Thyroid gland (tissue), 4 donors: ENCODE data around the gene PIGQ. TPM values are rescaled to one million over a fixed set of nuclear protein-coding genes. Genes with fewer than 3 reads are reported as not detected.

ENCODE experiments used
- DNase-seq, 2 donors: peaks; one replicate each; pipeline ENCODE4 v3.0.0-alpha.2; 2019
- H3K27ac ChIP-seq, 3 donors: fragments of 200-600 bp; sonication (generic); 1 replicate in 2 of 3; 2 replicates in 1 of 3; pipeline ENCODE4 v1.5.1; 2016 to 2019; ENCODE audit warnings: mild to moderate bottlenecking in 1 of 3, moderate library complexity in 1 of 3
- H3K27me3 ChIP-seq: fragments of 200-600 bp; sonication (generic); one replicate; pipeline ENCODE4 v1.5.1; 2019
- H3K36me3 ChIP-seq, 2 donors: fragments of 200-600 bp; sonication (generic); one replicate each; pipeline ENCODE4 v1.5.1; 2016 to 2019
- H3K4me1 ChIP-seq, 2 donors: fragments of 200-600 bp; sonication (generic); one replicate each; pipeline ENCODE4 v1.5.1; 2017 to 2019
- H3K4me3 ChIP-seq, 3 donors: fragments of 200-600 bp; sonication (generic); replicated peaks in 1 of 3; 1 replicate in 2 of 3; 2 replicates in 1 of 3; pipeline ENCODE4 v1.5.1; 2016; ENCODE audit warnings: mild to moderate bottlenecking in 1 of 3
- H3K9me3 ChIP-seq: fragments of 200-600 bp; sonication (generic); one replicate; pipeline ENCODE4 v1.5.1; 2017
- CTCF ChIP-seq, 6 experiments: fragments of 200-600 bp in 3 of 6; fragments of 450-650 bp in 3 of 6; sonication (generic) in 3 of 6; IDR thresholded peaks; one replicate each; pipeline ENCODE4 v1.5.1; 2016 to 2019; ENCODE audit warnings: antibody characterized with exemption in 6 of 6, mild to moderate bottlenecking in 2 of 6, inconsistent platforms in 1 of 6, moderate library complexity in 1 of 6
- POLR2A ChIP-seq, 2 donors: fragments of 450-650 bp; IDR thresholded peaks; one replicate each; pipeline ENCODE4 v1.6.1; 2017; ENCODE audit warnings: antibody characterized with exemption in 2 of 2, mild to moderate bottlenecking in 2 of 2, moderate library complexity in 1 of 2
- WGBS, 2 donors: methylation state at CpG; one replicate each; pipeline ENCODE4 v1.1.5; 2017; 5-methylcytosine and 5-hydroxymethylcytosine counted together
- intact Hi-C: fragments of 100-400 bp; cut with DNase I; formaldehyde crosslinking; loops from one replicate; pipeline ENCODE4 v1.15.1; 2023
- total RNA-seq, 4 donors: library from RNA; depleted of rRNA; stranded (reverse); fragments of >200 nt; gene quantifications; one replicate each; pipeline ENCODE4 v1.2.3, GENCODE V29; 2016

The PIGQ gene
- total RNA-seq, 4 donors from 2014 or later, result 69.6 to 125 (median 108) TPM

DNA sequence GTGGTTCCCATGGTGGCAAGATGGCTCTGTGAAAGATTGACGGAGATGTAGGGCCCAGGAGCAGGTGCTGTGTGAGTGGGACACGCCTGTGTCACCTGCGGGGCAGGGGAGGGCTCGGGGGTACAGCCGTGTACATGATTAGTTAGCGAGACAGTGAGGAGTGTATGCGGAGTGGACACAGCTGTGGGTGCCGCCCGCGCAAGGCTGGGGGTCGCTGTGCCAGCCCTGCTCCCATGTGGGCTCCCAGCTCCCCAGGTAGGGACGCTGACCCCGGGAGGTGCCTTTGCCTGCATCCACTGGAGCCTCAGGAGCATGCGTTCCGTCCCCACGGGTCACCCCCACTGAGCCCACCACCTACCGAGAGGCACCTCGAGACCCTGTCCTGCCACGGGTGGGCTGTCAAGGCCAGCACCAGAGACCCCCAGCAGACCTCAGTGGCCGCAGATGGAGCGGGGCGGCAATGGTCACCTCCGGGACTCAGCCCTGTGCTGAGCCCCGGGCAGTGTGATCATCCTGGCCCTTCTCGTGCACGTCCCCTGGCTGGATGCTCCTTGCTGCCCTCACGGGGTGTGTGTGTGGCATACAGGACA, 34.8 kb upstream of the PIGQ start:
- no peak for TF ChIP-seq CTCF (IDR thresholded peaks at IDR 0.05)
- TF ChIP-seq POLR2A (IDR thresholded peaks at IDR 0.05), result no peak
- H3K27ac ChIP-seq, result no peak overlapping the region
- no peaks in the 10 kb centered on the region for H3K36me3 ChIP-seq

GRCh38 chr16:535446-536405, 34.0 kb upstream of the PIGQ start:
- no peak for DNase-seq
- no peak overlapping the region for H3K4me3 ChIP-seq
- H3K27ac ChIP-seq, result no peak overlapping the region
- WGBS, 2 donors, result 89 to 94% methylated on average over 6 to 17 of the region's 39 CpGs
- H3K4me1 ChIP-seq, result no peaks in the 10 kb centered on the region
- H3K9me3 ChIP-seq, result no peaks in the 10 kb centered on the region
- H3K36me3 ChIP-seq, result no peaks in the 10 kb centered on the region
- H3K27me3 ChIP-seq, result no peaks in the 10 kb centered on the region
- no peak for TF ChIP-seq CTCF (IDR thresholded peaks at IDR 0.05)
- no peak for TF ChIP-seq POLR2A (IDR thresholded peaks at IDR 0.05)
- intact Hi-C loops, result no loop called here

More for the DNA sequence above, 34.8 kb upstream of the PIGQ start:
- Histone ChIP-seq H3K4me1 (peaks cover 0 to 4% of the 10 kb centered on the region in 2 donors), H3K9me3 (no peaks in the 10 kb centered on the region), H3K4me3 (no peak overlapping the region), H3K27me3 (no peaks in the 10 kb centered on the region)
- intact Hi-C loops, result no loop called here
- WGBS, 2 donors, result 92 to 95% methylated on average over 10 to 15 of the region's 27 CpGs
- no peak for DNase-seq

DNA sequence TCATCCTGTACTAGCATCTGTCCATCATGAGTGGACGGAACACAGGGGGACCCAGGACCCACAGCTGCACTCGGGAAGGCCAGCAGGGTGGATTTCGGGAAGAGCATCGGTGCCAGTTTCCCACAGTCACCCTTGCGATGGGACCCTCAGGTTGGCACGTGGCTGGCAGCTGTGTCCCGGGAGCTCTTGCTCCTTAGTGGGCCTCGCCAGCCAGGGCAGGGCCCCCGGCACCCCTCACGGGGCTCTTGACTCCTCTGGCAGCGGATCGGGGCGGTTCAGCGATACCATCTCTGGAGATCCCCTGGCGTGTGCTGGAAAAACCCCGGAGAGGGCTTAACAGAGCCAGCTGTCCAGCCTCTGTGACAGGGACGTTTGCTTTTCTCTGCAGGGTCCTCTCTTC, 33.0 kb upstream of the PIGQ start:
- no peaks in the 10 kb centered on the region for H3K9me3 ChIP-seq
- TF ChIP-seq CTCF (IDR thresholded peaks at IDR 0.05) (no peak), POLR2A (IDR thresholded peaks at IDR 0.05) (no peak)
- H3K4me1 ChIP-seq, result no peaks in the 10 kb centered on the region
- no peak overlapping the region for H3K4me3 ChIP-seq
- intact Hi-C loops, result no loop called here
- no peaks in the 10 kb centered on the region for H3K36me3 ChIP-seq
- H3K27ac ChIP-seq, result no peak overlapping the region
- 90% methylated on average over 3 to 8 of the region's 17 CpGs for WGBS, 2 donors
- H3K27me3 ChIP-seq, result no peaks in the 10 kb centered on the region
- DNase-seq, result no peak

- TF ChIP-seq CTCF (IDR thresholded peaks at IDR 0.05), result no peak
- no peak for TF ChIP-seq POLR2A (IDR thresholded peaks at IDR 0.05)
- Histone ChIP-seq H3K27me3 (no peaks in the 10 kb centered on the region), H3K27ac (no peak overlapping the region), H3K4me3 (no peak overlapping the region), H3K9me3 (no peaks in the 10 kb centered on the region), H3K4me1 (no peaks in the 10 kb centered on the region), H3K36me3 (no peaks in the 10 kb centered on the region)
- WGBS, 2 donors, result 95 to 96% methylated on average over 45 to 59 of the region's 60 CpGs
- intact Hi-C loops, result no loop called here
- DNase-seq, result no peak
Observed at GRCh38 chr16:537415-538335, 32.1 kb upstream of the PIGQ start.
